B cell (primary cell): ENCODE measurements around the gene GPR21. TPM values are rescaled to one million over a fixed set of nuclear protein-coding genes. Genes with fewer than 3 reads are reported as not detected.

Experiments
- ATAC-seq: fragments of 200-7000 bp; cut with Tn5 transposase; one replicate; pipeline ENCODE4 v1.10.0; 2021; ENCODE audit warnings: low read depth, mild to moderate bottlenecking, moderate number of reproducible peaks, moderate library complexity
- CTCF ChIA-PET: fragments of 350-600 bp; sonication (Branson Sonifier 250); formaldehyde crosslinking; loops from one replicate; lab custom pipeline; 2021; ENCODE audit warnings: antibody characterized with exemption, inconsistent platforms; lab: Charles Lee
- POLR2A ChIA-PET: fragments of 350-600 bp; sonication (Branson Sonifier 250); formaldehyde crosslinking; loops from one replicate; lab custom pipeline; 2021; ENCODE audit warnings: antibody characterized with exemption; lab: Charles Lee
- DNase-seq: peaks from one replicate; pipeline ENCODE4 v3.0.0; 2013
- H2AFZ ChIP-seq: 2 replicates; pipeline ENCODE4 v1.6.1; 2012; ENCODE audit warnings: mild to moderate bottlenecking, low read depth, low read length; ENCODE audit not compliant: insufficient read depth, poor library complexity, severe bottlenecking
- H3K27ac ChIP-seq, 2 donors: 1 replicate in 1 of 2; 2 replicates in 1 of 2; pipeline ENCODE4 v1.5.1; 2012 to 2013; ENCODE audit warnings: low read length in 2 of 2, mild to moderate bottlenecking in 2 of 2, moderate library complexity in 1 of 2
- H3K27me3 ChIP-seq, 4 experiments: fragments of 200-600 bp in 1 of 4; sonication (generic) in 1 of 4; replicated peaks in 1 of 4; 1 replicate in 2 of 4; 2 replicates in 2 of 4; pipeline versions ENCODE4 v1.6.1 to v1.7.0; 2013 to 2016; ENCODE audit warnings: low read length in 3 of 4, mild to moderate bottlenecking in 2 of 4, mixed read lengths in 1 of 4, moderate library complexity in 1 of 4; ENCODE audit not compliant: insufficient read depth in 4 of 4, control insufficient read depth in 3 of 4; ENCODE audit errors: control extremely low read depth in 1 of 4
- H3K36me3 ChIP-seq, 2 experiments: replicated peaks in 1 of 2; 1 replicate in 1 of 2; 2 replicates in 1 of 2; pipeline versions ENCODE4 v1.6.1 to v1.7.1; 2013; ENCODE audit warnings: low read length in 1 of 2; ENCODE audit not compliant: insufficient read depth in 2 of 2, control insufficient read depth in 1 of 2; ENCODE audit errors: control extremely low read depth in 1 of 2, extremely low read depth in 1 of 2
- H3K4me1 ChIP-seq, 2 donors: fragments of 200-600 bp in 1 of 2; sonication (generic) in 1 of 2; 1 replicate in 1 of 2; 2 replicates in 1 of 2; pipeline versions ENCODE4 v1.5.1 to v1.6.1; 2013 to 2017; ENCODE audit warnings: low read length in 2 of 2; ENCODE audit not compliant: control insufficient read depth in 2 of 2, insufficient read depth in 2 of 2
- H3K4me2 ChIP-seq: replicated peaks from 2 replicates; pipeline ENCODE3; 2012; ENCODE audit warnings: mild to moderate bottlenecking, low read depth, low read length; ENCODE audit not compliant: poor library complexity, severe bottlenecking
- H3K4me3 ChIP-seq, 5 experiments: fragments of 200-600 bp in 1 of 5; sonication (generic) in 1 of 5; 1 replicate in 3 of 5; 2 replicates in 2 of 5; pipeline versions ENCODE4 v1.5.1 to v1.7.0; 2011 to 2016; ENCODE audit warnings: low read length in 4 of 5, mild to moderate bottlenecking in 4 of 5, low read depth in 2 of 5, control low read depth in 1 of 5, moderate library complexity in 1 of 5; ENCODE audit not compliant: insufficient read depth in 1 of 5; ENCODE audit errors: control extremely low read depth in 1 of 5, extremely low read depth in 1 of 5
- H3K79me2 ChIP-seq: fragments of 200-600 bp; sonication (generic); one replicate; pipeline ENCODE4 v1.6.0; 2016; ENCODE audit warnings: low read length; ENCODE audit not compliant: control insufficient read depth, insufficient read depth
- H3K9ac ChIP-seq: fragments of 200-600 bp; sonication (generic); 2 replicates; pipeline ENCODE4 v1.6.1; 2017; ENCODE audit warnings: mild to moderate bottlenecking, low read length, moderate library complexity
- H3K9me3 ChIP-seq, 3 donors: one replicate each; pipeline versions ENCODE4 v1.6.1 to v1.7.1; 2013; ENCODE audit warnings: low read length in 2 of 3; ENCODE audit not compliant: control insufficient read depth in 2 of 3, insufficient read depth in 1 of 3; ENCODE audit errors: control extremely low read depth in 1 of 3
- H4K20me1 ChIP-seq: 2 replicates; pipeline ENCODE4 v1.6.0; 2012; ENCODE audit warnings: mild to moderate bottlenecking, low read length; ENCODE audit not compliant: insufficient read depth, control insufficient read depth, poor library complexity, severe bottlenecking
- H3K27ac Mint-ChIP-seq: one replicate; pipeline ENCODE4 v1.8.0; 2021; ENCODE audit warnings: mixed read lengths
- H3K27me3 Mint-ChIP-seq: one replicate; pipeline ENCODE4 v1.8.0; 2021; ENCODE audit warnings: mixed read lengths
- H3K4me1 Mint-ChIP-seq: one replicate; pipeline ENCODE4 v1.8.0; 2021; ENCODE audit warnings: mixed read lengths
- H3K4me3 Mint-ChIP-seq: one replicate; pipeline ENCODE4 v1.8.0; 2021; ENCODE audit warnings: mixed read lengths
- H3K9me3 Mint-ChIP-seq: one replicate; pipeline ENCODE4 v1.8.0; 2022; ENCODE audit warnings: mixed read lengths; ENCODE audit not compliant: insufficient read depth
- EZH2 ChIP-seq: IDR thresholded peaks from 2 replicates; pipeline ENCODE4 v1.6.1; 2012; ENCODE audit warnings: borderline replicate concordance, low read depth, mild to moderate bottlenecking, moderate library complexity, low read length; ENCODE audit not compliant: insufficient read depth, poor library complexity, severe bottlenecking
- WGBS: methylation state at CpG from one replicate; pipeline ENCODE4 v1.1.5; 2013; ENCODE audit warnings: missing lambda C conversion rate; ENCODE audit not compliant: insufficient coverage; 5-methylcytosine and 5-hydroxymethylcytosine counted together
- intact Hi-C: fragments of 100-400 bp; cut with micrococcal nuclease; formaldehyde crosslinking; loops from one replicate; pipeline ENCODE4 v1.10.0; 2022
- polyA plus RNA-seq: library from polyadenylated mRNA; depleted of rRNA; stranded (reverse); fragments of >200 nt; gene quantifications from 2 replicates; pipeline ENCODE4 v1.2.3, GENCODE V29; 2012
- total RNA-seq, 2 donors: library from RNA; stranded (reverse); fragments of 120-200 nt in 1 of 2; gene quantifications; 1 replicate in 1 of 2; 2 replicates in 1 of 2; pipeline versions ENCODE4 v1.2.3 to v1.2.4, GENCODE V29; 2013 to 2022
- TF ChIP-seq, protein P1 (sequence below): fragments of 200-600 bp; IDR thresholded peaks from one replicate; pipeline ENCODE4 v1.8.0; 2022; ENCODE audit warnings: antibody characterized with exemption, mild to moderate bottlenecking

GPR21 gene
- total and polyA plus RNA-seq, 2 donors (not counting 1 experiment from before 2014, with no cell fraction given): 0.13 to 2.5 TPM

DNA sequence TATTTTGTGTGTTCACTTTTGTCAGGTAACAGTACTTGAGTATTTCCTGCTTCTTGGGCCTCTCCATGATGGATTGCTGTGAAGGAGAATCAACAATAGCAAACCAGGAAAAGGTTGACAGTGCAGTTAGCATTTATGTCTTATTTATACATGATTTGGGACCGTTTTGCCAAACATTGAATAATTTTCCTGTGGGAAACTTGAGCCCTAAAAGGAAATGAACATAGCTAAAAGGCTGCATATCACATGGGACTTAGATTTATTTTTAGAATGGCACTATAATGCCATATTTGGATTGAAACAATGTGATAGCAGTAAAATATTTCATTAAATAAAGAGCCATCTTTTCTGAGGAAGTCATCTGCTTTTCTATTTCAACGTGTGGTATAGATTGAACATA, 15.3 kb downstream of the GPR21 start:
- H3K9me3 Mint-ChIP-seq: no peaks in the 10 kb centered on the region

DNA sequence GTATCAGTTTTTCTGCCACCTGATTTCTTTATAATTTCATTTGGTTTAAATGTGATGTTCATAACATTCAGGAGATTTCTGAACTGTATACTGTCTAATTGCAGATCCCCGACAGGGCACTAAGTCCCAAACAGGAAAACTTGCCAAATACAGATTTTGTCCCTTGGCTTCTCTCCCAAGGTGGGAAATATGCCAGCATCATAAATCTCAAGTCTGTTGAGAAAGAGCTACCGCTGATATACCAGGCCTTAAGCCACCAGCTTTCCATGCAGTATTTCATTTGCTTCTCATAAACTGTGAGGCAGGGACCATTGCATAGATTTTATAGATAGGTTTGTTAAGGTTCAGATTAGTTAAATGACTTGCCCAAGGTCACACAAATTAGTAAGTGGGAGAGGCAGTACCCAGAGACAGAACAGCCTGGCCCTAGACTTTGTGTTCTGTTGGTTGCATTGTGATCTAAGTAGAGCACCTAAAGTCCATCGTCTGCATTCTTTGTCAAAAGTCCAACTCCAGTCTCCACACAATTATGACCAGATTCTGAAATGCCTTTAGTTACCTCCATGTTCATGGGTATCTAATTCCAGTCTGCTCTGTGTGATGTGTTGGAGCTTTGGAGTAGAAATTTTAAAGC, 16.2 kb downstream of the GPR21 start:
- peaks cover 3% of the 10 kb centered on the region for H3K79me2 ChIP-seq
- TF ChIP-seq, protein P1, sequence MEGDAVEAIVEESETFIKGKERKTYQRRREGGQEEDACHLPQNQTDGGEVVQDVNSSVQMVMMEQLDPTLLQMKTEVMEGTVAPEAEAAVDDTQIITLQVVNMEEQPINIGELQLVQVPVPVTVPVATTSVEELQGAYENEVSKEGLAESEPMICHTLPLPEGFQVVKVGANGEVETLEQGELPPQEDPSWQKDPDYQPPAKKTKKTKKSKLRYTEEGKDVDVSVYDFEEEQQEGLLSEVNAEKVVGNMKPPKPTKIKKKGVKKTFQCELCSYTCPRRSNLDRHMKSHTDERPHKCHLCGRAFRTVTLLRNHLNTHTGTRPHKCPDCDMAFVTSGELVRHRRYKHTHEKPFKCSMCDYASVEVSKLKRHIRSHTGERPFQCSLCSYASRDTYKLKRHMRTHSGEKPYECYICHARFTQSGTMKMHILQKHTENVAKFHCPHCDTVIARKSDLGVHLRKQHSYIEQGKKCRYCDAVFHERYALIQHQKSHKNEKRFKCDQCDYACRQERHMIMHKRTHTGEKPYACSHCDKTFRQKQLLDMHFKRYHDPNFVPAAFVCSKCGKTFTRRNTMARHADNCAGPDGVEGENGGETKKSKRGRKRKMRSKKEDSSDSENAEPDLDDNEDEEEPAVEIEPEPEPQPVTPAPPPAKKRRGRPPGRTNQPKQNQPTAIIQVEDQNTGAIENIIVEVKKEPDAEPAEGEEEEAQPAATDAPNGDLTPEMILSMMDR: no peak
- no peak for TF ChIP-seq EZH2
- H3K9ac ChIP-seq: no peak overlapping the region
- Mint-ChIP-seq H3K27ac (no peak overlapping the region), H3K9me3 (no peaks in the 10 kb centered on the region), H3K4me3 (no peak overlapping the region), H3K4me1 (peaks cover 13% of the 10 kb centered on the region), H3K27me3 (no peaks in the 10 kb centered on the region)
- H4K20me1 ChIP-seq: no peaks in the 10 kb centered on the region
- H3K4me1 ChIP-seq: no peaks in the 10 kb centered on the region
- H3K27ac ChIP-seq: peak overlapping the region in 1 of 2 donors; percentile 8
- 70% methylated on average over 2 of the region's 3 CpGs for WGBS
- no peaks in the 10 kb centered on the region for H3K36me3 ChIP-seq
- H3K9me3 ChIP-seq: no peaks in the 10 kb centered on the region
- H3K4me3 ChIP-seq: no peak overlapping the region
- no peak overlapping the region for H2AFZ ChIP-seq
- H3K4me2 ChIP-seq: no peak overlapping the region
- ChIA-PET CTCF (no interaction called here), POLR2A (no interaction called here)
- no peak for DNase-seq
- H3K27me3 ChIP-seq: no peaks in the 10 kb centered on the region
- intact Hi-C loops: no loop called here
- ATAC-seq: no peak

More for the DNA sequence above, 15.3 kb downstream of the GPR21 start:
- ATAC-seq: no peak
- no peaks in the 10 kb centered on the region for H3K4me1 ChIP-seq
- ChIA-PET CTCF (no interaction called here), POLR2A (no interaction called here)
- no peak overlapping the region for H3K4me3 Mint-ChIP-seq
- no peak overlapping the region for H3K9ac ChIP-seq
- no peaks in the 10 kb centered on the region for H3K27me3 Mint-ChIP-seq
- no peak overlapping the region for H3K4me3 ChIP-seq
- H3K4me2 ChIP-seq: no peak overlapping the region
- H3K9me3 ChIP-seq: no peaks in the 10 kb centered on the region
- no peak overlapping the region for H3K27ac Mint-ChIP-seq
- no peak overlapping the region for H2AFZ ChIP-seq
- H3K36me3 ChIP-seq: no peaks in the 10 kb centered on the region
- H3K27ac ChIP-seq: no peak overlapping the region
- no CpG with 5 or more reads among the region's 2 CpGs for WGBS
- H3K27me3 ChIP-seq: no peaks in the 10 kb centered on the region
- no peak for DNase-seq
- intact Hi-C loops: no loop called here
- peaks cover 3% of the 10 kb centered on the region for H3K79me2 ChIP-seq
- peaks cover 9% of the 10 kb centered on the region for H3K4me1 Mint-ChIP-seq
- TF ChIP-seq, protein P1: no peak
- no peak for TF ChIP-seq EZH2
- H4K20me1 ChIP-seq: no peaks in the 10 kb centered on the region
